ENCODE measurements around the gene RNU7-1.

The RNU7-1 gene

DNA sequence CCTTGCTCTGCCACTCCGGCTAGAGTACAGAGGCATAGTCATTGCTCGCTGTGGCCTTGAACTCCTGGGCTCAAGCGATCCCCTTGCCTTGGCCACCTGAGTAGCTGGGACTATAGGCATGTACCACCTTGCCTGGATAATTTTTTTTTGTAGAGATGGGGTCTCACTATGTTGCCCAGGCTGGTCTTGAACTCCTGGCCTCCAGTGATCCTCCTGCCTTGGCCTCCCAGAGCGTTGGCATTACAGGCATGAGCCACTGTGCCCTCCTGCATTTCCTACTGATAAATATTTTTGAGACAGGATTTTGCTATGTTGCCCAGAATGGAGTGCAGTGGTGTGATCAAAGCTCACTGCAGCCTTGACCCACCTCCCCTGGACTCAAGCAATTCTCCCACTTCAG, 36.5 kb downstream of the RNU7-1 start:
- Histone ChIP-seq H3K9ac (ENCODE audit: low read length) (no peak overlapping the region), H3K36me3 (ENCODE audit: low read length) (peaks cover 9% of the 10 kb centered on the region), H3K9me2 (replicated peaks; ENCODE audit: insufficient read depth, low read length) (no peaks in the 10 kb centered on the region), H3K9me3 (ENCODE audit: insufficient read depth, low read length) (no peaks in the 10 kb centered on the region), H3K4me2 (ENCODE audit: low read depth, low read length, poor library complexity, severe bottlenecking) (no peak overlapping the region), H4K20me1 (ENCODE audit: low read depth, low read length) (no peaks in the 10 kb centered on the region), H3F3A (ENCODE audit: insufficient read depth) (no peaks in the 10 kb centered on the region), H3K79me2 (ENCODE audit: insufficient read depth, low read length) (no peaks in the 10 kb centered on the region), H3K27ac (ENCODE audit: low read depth, low read length) (no peak overlapping the region), H3K4me3 (ENCODE audit: insufficient read depth, low read length, poor library complexity, severe bottlenecking) (no peak overlapping the region), H2AFZ (ENCODE audit: low read depth, low read length, severe bottlenecking) (no peak overlapping the region), H3K27me3 (ENCODE audit: low read length) (no peaks in the 10 kb centered on the region)
- TF ChIP-seq, protein P1, sequence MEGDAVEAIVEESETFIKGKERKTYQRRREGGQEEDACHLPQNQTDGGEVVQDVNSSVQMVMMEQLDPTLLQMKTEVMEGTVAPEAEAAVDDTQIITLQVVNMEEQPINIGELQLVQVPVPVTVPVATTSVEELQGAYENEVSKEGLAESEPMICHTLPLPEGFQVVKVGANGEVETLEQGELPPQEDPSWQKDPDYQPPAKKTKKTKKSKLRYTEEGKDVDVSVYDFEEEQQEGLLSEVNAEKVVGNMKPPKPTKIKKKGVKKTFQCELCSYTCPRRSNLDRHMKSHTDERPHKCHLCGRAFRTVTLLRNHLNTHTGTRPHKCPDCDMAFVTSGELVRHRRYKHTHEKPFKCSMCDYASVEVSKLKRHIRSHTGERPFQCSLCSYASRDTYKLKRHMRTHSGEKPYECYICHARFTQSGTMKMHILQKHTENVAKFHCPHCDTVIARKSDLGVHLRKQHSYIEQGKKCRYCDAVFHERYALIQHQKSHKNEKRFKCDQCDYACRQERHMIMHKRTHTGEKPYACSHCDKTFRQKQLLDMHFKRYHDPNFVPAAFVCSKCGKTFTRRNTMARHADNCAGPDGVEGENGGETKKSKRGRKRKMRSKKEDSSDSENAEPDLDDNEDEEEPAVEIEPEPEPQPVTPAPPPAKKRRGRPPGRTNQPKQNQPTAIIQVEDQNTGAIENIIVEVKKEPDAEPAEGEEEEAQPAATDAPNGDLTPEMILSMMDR (IDR thresholded peaks at IDR 0.05; ENCODE audit: insufficient read depth, low read length, poor library complexity, severe bottlenecking), result no peak
- no peak for TF ChIP-seq EZH2phosphoT487 (conservative IDR thresholded peaks at IDR 0.05; ENCODE audit: low read length)

GRCh38 chr12:6980740-6981139, 37.1 kb downstream of the RNU7-1 start:
- H3K27me3 ChIP-seq (ENCODE audit: low read length), result no peaks in the 10 kb centered on the region
- no peaks in the 10 kb centered on the region for H3K9me3 ChIP-seq (ENCODE audit: insufficient read depth, low read length)
- no peaks in the 10 kb centered on the region for H3F3A ChIP-seq (ENCODE audit: insufficient read depth)
- no peak overlapping the region for H3K9ac ChIP-seq (ENCODE audit: low read length)
- no peaks in the 10 kb centered on the region for H4K20me1 ChIP-seq (ENCODE audit: low read depth, low read length)
- TF ChIP-seq, protein P1 (IDR thresholded peaks at IDR 0.05; ENCODE audit: insufficient read depth, low read length, poor library complexity, severe bottlenecking), result no peak
- TF ChIP-seq EZH2phosphoT487 (conservative IDR thresholded peaks at IDR 0.05; ENCODE audit: low read length), result no peak
- H3K36me3 ChIP-seq (ENCODE audit: low read length), result peaks cover 9% of the 10 kb centered on the region
- no peaks in the 10 kb centered on the region for H3K79me2 ChIP-seq (ENCODE audit: insufficient read depth, low read length)
- H2AFZ ChIP-seq (ENCODE audit: low read depth, low read length, severe bottlenecking), result no peak overlapping the region
- H3K9me2 ChIP-seq (replicated peaks; ENCODE audit: insufficient read depth, low read length), result no peaks in the 10 kb centered on the region
- H3K4me3 ChIP-seq (ENCODE audit: insufficient read depth, low read length, poor library complexity, severe bottlenecking), result no peak overlapping the region
- no peak overlapping the region for H3K27ac ChIP-seq (ENCODE audit: low read depth, low read length)
- no peak overlapping the region for H3K4me2 ChIP-seq (ENCODE audit: low read depth, low read length, poor library complexity, severe bottlenecking)

- peaks cover 9% of the 10 kb centered on the region; the same call in 1 of the 2 replicates for H3K36me3 ChIP-seq (ENCODE audit: low read length)
- no peak overlapping the region for H3K9ac ChIP-seq (ENCODE audit: low read length)
- TF ChIP-seq, protein P1 (IDR thresholded peaks at IDR 0.05; ENCODE audit: insufficient read depth, low read length, poor library complexity, severe bottlenecking), result no peak
- no peak for TF ChIP-seq EZH2phosphoT487 (conservative IDR thresholded peaks at IDR 0.05; ENCODE audit: low read length)
- no peak overlapping the region for H3K4me3 ChIP-seq (ENCODE audit: insufficient read depth, low read length, poor library complexity, severe bottlenecking)
- no peak overlapping the region for H3K4me2 ChIP-seq (ENCODE audit: low read depth, low read length, poor library complexity, severe bottlenecking)
- H3K9me2 ChIP-seq (replicated peaks; ENCODE audit: insufficient read depth, low read length), result no peaks in the 10 kb centered on the region
- H3K27me3 ChIP-seq (ENCODE audit: low read length), result no peaks in the 10 kb centered on the region
- no peak overlapping the region for H2AFZ ChIP-seq (ENCODE audit: low read depth, low read length, severe bottlenecking)
- H4K20me1 ChIP-seq (ENCODE audit: low read depth, low read length), result no peaks in the 10 kb centered on the region
- H3K27ac ChIP-seq (ENCODE audit: low read depth, low read length), result no peak overlapping the region
- H3F3A ChIP-seq (ENCODE audit: insufficient read depth), result no peaks in the 10 kb centered on the region
- H3K9me3 ChIP-seq (ENCODE audit: insufficient read depth, low read length), result no peaks in the 10 kb centered on the region
- no peaks in the 10 kb centered on the region for H3K79me2 ChIP-seq (ENCODE audit: insufficient read depth, low read length)
Measured at GRCh38 chr12:6981152-6982052, 37.8 kb downstream of the RNU7-1 start.
